Activated CD4-positive, alpha-beta T cell treated with anti-CD3 and anti-CD28 coated beads, Interleukin-2, amount 50 U/mL, for 16 hours (primary cell): Measurements from ENCODE around the gene PAWR.
A peak's percentile ranks its signal among the peaks of the same experiment; 100 is the strongest.
"Not testable (repeated sequence)": the region's sequence is repeated elsewhere in the genome, so short reads cannot be mapped to it uniquely, and the experiment has no call there.

ENCODE experiments used
- DNase-seq: peaks from one replicate; pipeline ENCODE4 v3.0.0-alpha.2; 2020

Gene PAWR

DNA sequence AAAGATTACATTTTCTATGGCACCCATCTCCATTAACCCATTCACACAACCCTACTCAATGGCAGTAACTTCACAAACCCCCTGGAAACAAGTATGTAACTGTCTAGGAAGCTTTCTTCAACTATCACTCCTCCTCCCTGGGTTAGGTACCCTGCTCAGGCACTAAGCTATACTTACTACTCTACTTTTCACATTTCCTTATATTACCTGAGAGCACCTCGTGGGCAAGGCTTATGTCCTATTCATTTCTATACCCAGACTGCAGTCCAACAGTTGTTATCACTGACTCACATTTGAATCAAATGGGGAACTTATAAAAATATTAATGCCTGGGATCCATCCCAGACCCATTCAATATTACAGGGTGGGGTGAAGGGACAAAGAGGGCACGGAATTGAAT is 4.6 kb downstream of the PAWR start:
- DNase-seq, result no peak

DNA sequence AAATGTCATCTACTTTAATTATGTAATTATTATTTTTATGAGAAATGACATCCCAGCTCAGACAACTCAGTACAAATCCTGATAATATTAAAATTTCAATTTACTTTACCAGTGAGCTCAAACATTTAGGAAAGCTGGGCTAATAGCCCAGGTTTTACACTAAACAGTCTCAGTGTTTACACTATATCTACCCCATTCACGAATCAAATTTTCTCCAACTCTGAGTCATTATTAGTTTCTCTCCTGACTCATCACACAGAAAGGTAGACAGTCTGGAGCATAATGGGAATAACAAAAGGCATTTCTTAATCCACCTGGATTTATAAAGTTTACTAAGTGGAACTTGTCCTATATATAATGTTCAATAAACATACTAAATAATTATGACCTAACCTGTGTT is 5.7 kb downstream of the PAWR start:
- DNase-seq, result no peak

- DNase-seq, result not testable (repeated sequence)
These were observed 6.4 kb downstream of the PAWR start for GRCh38 chr12:79684338-79684737.

- no peak for DNase-seq
These were observed 8.2 kb downstream of the PAWR start for GRCh38 chr12:79682593-79682992.

- no peak for DNase-seq
These were observed 9.7 kb downstream of the PAWR start for GRCh38 chr12:79681008-79681590.

DNA sequence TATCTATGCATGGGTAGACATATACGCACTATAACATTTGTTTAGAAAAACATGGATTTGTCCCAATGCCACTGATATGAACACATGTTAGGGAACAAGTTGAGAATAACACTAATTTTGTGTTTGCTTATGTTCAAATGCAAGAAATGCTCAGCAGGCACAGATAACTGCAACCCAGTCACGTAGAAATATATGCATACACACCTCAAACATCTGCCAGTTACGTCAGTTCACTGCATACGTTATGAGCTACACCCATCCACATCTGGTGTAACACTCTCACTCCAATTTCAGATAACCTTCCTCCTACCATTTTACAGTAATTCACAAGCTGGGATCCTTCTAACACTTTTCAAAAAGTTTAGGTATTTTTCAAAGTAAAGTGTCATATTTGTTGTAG is 10.7 kb downstream of the PAWR start:
- no peak for DNase-seq

- DNase-seq, result no peak
These were observed 12.5 kb downstream of the PAWR start for GRCh38 chr12:79678306-79678705.

DNA sequence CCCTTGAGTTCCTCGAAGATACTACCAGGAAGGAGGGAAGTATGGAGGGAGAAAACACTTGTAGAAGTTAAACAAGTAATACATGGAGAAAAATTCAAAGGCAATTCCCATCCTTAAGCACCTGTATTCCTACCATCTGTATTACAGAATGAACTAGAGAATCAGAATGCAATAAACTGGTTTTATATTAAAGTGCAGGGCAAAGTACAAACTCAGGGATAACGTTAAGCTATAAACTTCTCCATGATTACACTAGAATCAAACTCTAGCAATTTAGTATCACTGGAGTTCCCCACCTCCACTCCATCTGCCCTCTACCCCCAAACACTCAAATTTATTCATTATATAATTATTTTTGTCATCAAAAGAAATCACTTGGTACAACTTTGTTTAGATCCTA is 13.1 kb downstream of the PAWR start:
- DNase-seq, result no peak

DNA sequence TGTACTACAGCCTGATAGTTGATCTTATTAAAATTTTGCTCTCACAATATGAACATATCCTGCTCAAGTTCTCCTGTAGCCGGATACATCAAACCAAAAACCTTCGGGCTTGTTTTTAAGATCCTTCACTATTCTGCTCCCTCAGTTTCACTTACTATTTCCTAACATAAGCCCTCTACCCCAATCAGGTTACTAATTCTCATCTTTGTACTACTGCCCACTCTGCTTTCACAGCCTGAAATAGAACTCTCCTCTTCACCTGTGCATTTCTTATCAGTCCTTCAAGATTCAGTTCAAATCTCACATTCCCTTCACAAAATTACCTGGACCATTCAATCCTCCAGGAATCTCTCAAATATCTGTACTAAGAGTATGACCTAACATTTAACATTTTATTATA is 14.2 kb downstream of the PAWR start:
- no peak for DNase-seq

- peak; percentile 23 for DNase-seq
These were observed 16.1 kb downstream of the PAWR start for GRCh38 chr12:79674629-79675028.

DNA sequence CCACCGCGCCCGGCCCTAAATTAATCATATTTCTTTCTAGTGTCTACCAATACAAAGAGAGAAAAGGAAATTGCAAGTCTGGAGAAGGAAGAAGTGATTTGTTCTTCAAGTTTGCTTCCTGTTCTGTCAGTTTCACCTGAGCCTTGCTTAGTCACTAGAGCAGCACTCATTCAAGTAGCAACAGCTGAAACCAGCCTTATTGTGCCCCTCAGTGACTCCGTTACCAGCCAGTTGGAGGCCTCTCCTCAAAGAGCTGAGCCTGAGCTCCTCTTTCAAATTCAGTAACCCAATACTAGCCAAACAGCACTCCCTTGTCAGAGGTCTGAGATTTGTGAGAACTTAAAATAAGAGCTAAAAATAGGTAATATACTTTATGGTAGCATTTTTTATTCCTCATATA is 17.4 kb downstream of the PAWR start:
- peak; percentile 48 for DNase-seq

- no peak for DNase-seq
These were observed 22.7 kb downstream of the PAWR start for GRCh38 chr12:79668113-79668512.

GRCh38 chr12:79665212-79665887 is 25.4 kb downstream of the PAWR start:
- no peak for DNase-seq

DNA sequence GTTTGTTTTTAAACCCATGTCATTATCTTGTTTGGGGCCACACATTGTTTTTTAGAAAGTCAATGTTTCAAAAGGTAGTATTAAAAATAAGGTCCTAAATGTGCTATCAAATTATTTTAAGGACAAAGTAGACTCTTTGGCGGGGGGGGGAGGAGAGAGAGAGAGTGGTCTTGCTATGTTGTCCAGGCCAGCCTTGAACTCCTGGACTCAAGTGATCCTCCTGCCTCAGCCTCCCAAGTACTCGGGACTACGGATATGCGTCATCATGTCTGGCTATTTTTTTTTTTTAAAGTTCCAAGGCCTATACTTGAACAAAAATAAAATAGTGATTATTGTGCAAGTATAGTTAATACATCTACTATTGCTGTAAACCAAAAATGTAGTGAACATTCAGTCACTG is 26.2 kb downstream of the PAWR start:
- DNase-seq, result no peak

DNA sequence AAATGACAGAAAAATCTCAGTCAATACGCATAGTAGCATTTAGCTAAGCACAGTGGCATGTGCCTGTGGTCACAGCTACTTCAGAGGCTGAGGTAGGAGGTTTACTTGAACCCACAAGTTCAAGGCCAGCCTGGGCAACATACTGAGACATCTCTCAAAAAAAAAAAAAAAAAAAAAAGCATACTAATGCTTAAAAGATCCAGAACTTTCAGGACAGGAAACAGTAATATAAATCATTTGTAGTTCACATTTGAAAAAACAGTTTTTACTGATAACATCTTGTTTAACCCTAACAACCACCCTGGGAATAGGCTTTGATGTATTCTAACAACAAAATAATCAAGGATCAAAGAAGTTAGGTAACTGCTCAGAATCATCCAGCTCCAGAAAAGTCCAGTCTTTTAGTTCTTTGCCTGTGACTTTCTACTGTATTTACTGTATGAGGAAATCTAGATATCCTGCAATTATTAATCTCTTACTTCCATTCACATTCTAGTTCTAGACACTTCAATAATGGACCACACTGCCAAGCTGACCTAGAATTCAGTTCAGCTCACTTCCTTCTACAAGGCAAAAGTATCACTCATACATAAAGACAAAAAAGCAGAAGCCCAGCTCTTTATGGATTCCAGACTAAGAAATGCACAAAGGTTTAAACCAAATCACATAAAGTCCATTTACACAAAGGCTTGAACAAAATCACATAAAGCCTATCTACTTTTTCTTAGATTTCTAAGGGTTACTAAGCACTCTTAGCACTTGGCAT is 28.5 kb downstream of the PAWR start:
- no peak for DNase-seq

- no peak for DNase-seq
These were observed 29.1 kb downstream of the PAWR start for GRCh38 chr12:79661629-79662028.

DNA sequence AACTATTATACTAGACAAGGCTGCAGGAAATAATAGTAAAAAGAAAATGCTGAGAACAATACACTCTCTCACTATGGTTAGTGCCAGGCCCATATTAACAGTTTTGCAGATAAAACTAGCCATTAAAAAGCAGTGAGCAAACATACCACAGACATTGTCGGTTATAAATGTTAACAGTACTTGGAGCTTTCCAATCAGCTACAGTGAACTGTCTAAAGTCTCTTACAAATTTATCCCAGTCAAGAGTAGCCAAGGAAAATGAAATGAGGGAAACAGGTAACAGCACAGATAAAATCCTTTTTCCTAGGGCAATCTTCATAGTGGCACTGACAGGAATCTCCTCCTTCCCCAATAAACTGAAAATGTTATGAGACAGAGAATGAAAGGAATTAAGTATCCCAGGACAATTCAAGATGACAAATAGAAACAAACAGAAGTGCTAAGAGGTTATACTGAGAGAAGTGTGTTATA is 30.8 kb downstream of the PAWR start:
- DNase-seq, result no peak

DNA sequence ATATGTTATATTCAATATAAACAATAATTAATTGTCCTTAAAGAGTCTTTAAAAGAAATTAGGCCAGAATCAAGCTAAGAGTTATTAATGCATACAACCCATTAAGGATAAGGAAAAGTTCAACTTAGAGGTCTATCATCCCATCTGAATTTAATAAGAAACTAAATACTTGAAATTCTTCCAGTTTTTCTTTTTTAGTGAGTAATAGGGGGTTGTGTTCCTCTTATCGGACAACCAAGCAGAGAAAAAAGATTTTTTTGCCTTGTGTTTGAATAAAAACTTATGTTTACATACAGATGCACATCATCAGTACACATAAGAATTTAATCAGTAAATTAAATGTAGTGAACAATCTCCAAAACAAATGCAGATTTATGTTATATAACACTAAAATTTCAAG is 32.5 kb downstream of the PAWR start:
- no peak for DNase-seq

DNA sequence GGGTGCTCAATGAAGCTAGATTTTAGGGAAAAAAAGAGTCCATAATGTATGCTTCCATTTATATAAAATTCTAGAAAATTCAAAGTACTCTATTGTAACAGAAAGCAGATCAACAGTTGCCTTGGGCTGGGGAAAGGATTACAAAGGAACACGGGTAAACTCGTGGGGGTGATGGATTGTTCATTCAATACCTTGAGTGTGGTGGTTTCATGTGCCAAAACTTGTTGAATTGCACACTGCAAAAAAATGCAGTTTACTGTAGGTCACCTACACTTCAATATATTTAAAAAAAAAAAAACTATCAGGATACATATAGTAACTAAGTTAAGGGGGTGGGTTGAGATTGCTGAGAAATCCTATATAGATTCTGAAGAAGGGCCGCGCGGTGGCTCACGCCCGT is 33.6 kb downstream of the PAWR start:
- DNase-seq, result no peak

DNA sequence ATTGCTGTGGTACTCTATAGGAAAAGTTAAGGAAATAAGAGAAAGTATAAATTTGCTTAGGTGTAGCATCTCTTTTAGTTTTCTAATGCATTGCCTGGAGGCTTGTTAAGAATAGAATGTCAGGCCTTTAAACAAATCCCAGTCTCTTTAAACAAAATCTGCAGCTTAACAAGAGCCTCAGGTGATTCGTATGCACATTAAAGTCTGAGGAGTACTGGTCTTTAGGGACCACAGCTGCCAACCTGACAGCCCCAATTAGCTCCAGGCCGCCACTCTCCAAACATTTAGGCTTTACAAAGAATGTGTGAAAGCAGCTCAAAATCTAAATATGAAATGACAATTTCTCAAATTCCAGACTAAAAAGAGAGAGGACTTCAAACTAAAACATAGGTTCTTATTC is 35.7 kb downstream of the PAWR start:
- DNase-seq, result no peak

GRCh38 chr12:79652521-79652920 is 38.2 kb downstream of the PAWR start:
- no peak for DNase-seq

DNA sequence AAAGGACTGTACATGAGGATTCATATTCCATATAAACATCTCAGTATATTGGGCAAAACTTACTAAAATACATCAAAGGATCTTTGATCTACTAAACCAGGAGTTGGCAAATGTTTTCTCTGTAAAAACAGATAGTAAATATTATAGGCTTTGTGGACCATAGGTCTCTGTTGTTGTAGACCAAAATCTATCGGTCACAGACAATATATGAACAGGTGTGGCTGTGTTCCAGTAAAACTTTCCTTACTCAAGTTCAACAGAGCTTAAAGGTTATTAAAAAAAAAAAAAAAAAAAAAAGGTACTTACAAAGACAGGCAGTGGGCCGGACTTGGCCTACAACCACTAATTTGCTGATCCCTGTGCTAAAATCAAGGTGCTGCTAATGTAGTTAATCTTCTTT is 40.3 kb downstream of the PAWR start:
- no peak for DNase-seq

GRCh38 chr12:79648881-79649280 is 41.9 kb downstream of the PAWR start:
- no peak for DNase-seq

DNA sequence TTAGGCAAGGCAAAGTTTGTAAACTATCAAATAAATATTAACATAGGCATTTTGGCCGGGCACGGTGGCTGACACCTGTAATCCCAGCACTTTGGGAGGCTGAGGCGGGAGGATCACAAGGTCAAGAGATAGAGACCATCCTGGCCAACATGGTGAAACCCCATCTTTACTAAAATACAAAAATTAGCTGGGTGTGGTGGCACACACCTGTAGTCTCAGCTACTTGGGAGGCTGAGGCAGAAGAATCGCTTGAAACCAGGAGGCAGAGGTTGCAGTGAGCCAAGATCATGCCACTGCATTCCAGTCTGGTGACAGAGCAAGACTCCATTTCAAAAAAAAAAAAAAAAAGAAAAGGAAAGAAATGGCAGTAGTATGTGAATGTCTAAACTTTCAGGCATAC is 43.9 kb downstream of the PAWR start:
- not testable (repeated sequence) for DNase-seq
